ENCODE data around the gene PACS1. TPM values are rescaled to one million over a fixed set of nuclear protein-coding genes. Genes with fewer than 3 reads are reported as not detected.

PACS1 gene
- total RNA-seq, 6 experiments from 2014 or later: 82.8 to 114 (median 91.8) TPM

- Mint-ChIP-seq H3K4me1 (ENCODE audit: low read depth) (peaks cover 60% of the 10 kb centered on the region), H3K36me3 (ENCODE audit: low read depth) (peaks cover 17% of the 10 kb centered on the region), H3K27me3 (ENCODE audit: insufficient read depth) (peaks cover 3% of the 10 kb centered on the region), H3K4me3 (no peak overlapping the region), H3K9me3 (no peaks in the 10 kb centered on the region), H3K27ac (0 out of 2 replicates have a peak overlapping the region, but pooled peaks have one; percentile 76)
- no peak for DNase-seq
- no peak for TF ChIP-seq CTCF (IDR thresholded peaks at IDR 0.05)
These were observed 120.7 kb downstream of the PACS1 start for GRCh38 chr11:66190786-66191185.

GRCh38 chr11:66192181-66192863 is 122.2 kb downstream of the PACS1 start:
- Mint-ChIP-seq H3K27ac (peak overlapping the region; percentile 76), H3K9me3 (no peaks in the 10 kb centered on the region), H3K27me3 (ENCODE audit: insufficient read depth) (peaks cover 3% of the 10 kb centered on the region), H3K36me3 (ENCODE audit: low read depth) (peaks cover 14% of the 10 kb centered on the region), H3K4me1 (ENCODE audit: low read depth) (peaks cover 58% of the 10 kb centered on the region), H3K4me3 (peak overlapping the region; percentile 43)
- no peak for DNase-seq
- TF ChIP-seq CTCF (IDR thresholded peaks at IDR 0.05): no peak

GRCh38 chr11:66194391-66194790 is 124.3 kb downstream of the PACS1 start:
- Mint-ChIP-seq H3K9me3 (peaks cover 3% of the 10 kb centered on the region; the same call in 1 of the 2 replicates), H3K27ac (no peak overlapping the region), H3K4me3 (no peak overlapping the region), H3K36me3 (ENCODE audit: low read depth) (peaks cover 15% of the 10 kb centered on the region), H3K4me1 (ENCODE audit: low read depth) (peaks cover 37% of the 10 kb centered on the region), H3K27me3 (ENCODE audit: insufficient read depth) (peaks cover under 1% of the 10 kb centered on the region)
- DNase-seq: no peak
- TF ChIP-seq CTCF (IDR thresholded peaks at IDR 0.05): no peak

DNA sequence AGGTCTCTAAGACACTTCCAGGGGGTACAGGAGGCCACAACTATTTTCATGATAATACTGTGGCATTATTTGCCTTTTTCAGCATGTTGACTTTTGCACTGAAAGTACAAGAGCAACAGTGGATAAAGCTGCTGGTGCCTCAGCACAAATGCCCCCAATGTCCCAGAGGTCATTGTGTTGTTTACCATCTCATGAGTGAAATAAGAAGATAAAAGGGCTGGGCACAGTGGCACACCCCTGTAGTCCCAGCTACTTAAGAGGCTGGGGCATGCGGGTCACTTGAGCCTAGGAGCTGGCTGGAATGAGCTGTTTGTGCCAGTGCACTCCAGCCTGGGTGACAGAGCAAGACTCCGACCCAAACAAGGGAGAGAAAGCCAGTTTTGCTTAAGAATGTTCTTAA is 125.8 kb downstream of the PACS1 start:
- Mint-ChIP-seq H3K9me3 (peaks cover 14% of the 10 kb centered on the region), H3K36me3 (ENCODE audit: low read depth) (peaks cover 27% of the 10 kb centered on the region), H3K4me3 (no peak overlapping the region), H3K27ac (no peak overlapping the region), H3K4me1 (ENCODE audit: low read depth) (peaks cover 25% of the 10 kb centered on the region), H3K27me3 (ENCODE audit: insufficient read depth) (no peaks in the 10 kb centered on the region; the same call in 1 of the 2 replicates)
- DNase-seq: no peak
- no peak for TF ChIP-seq CTCF (IDR thresholded peaks at IDR 0.05)

DNA sequence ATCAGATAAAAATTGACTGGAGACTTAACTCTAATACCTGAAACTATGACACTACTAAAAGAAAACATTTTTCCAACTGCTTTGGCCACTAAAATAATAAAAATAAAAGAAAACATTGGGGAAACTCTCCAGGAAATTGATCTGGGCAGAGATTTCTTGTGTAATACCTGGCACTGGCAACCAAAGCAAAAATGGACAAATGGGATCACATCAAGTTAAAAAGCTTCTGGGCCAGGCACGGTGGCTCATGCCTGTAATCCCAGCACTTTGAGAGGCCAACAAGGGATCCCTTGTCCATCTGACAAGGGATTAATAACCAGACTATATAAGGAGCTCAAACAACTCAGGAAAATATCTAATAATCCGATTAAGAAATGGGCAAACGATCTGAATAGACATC is 133.8 kb downstream of the PACS1 start:
- H3K9me3 Mint-ChIP-seq: peaks cover 34% of the 10 kb centered on the region
- no peak overlapping the region for H3K4me3 Mint-ChIP-seq
- DNase-seq: no peak
- H3K4me1 Mint-ChIP-seq (ENCODE audit: low read depth): peaks cover 2% of the 10 kb centered on the region
- TF ChIP-seq CTCF (IDR thresholded peaks at IDR 0.05): no peak
- no peak overlapping the region for H3K27ac Mint-ChIP-seq
- no peaks in the 10 kb centered on the region; the same call in 1 of the 2 replicates for H3K27me3 Mint-ChIP-seq (ENCODE audit: insufficient read depth)
- peaks cover 50% of the 10 kb centered on the region for H3K36me3 Mint-ChIP-seq (ENCODE audit: low read depth)

All from HFFc6 (cell line).